AG04449 (cell line): ENCODE measurements around the gene ADAM17.

Experiments used
- CTCF ChIA-PET: fragments of 350-600 bp; formaldehyde crosslinking; extraction: SDS; loops from one replicate; lab custom pipeline; 2021; ENCODE audit warnings: antibody characterized with exemption; lab: Yijun Ruan, JAX
- POLR2A ChIA-PET: fragments of 400-600, 350-600 bp; formaldehyde crosslinking; extraction: SDS; loops from one replicate; lab custom pipeline; 2020; ENCODE audit warnings: antibody characterized with exemption, inconsistent platforms; lab: Yijun Ruan, JAX
- DNase-seq: peaks from one replicate; pipeline ENCODE4 v3.0.0-alpha.2; 2010; ENCODE audit warnings: low read depth, low spot score
- H3K4me3 ChIP-seq: 2 replicates; pipeline ENCODE4 v1.5.1; 2011; ENCODE audit warnings: low read depth, mild to moderate bottlenecking, control low read depth, low read length
- CTCF ChIP-seq: IDR thresholded peaks from one replicate; pipeline ENCODE4 v1.5.1; 2011; ENCODE audit warnings: mild to moderate bottlenecking, moderate library complexity, low read length, control low read depth, inconsistent platforms; ENCODE audit not compliant: insufficient read depth; ENCODE audit errors: missing control alignments

The ADAM17 gene

DNA sequence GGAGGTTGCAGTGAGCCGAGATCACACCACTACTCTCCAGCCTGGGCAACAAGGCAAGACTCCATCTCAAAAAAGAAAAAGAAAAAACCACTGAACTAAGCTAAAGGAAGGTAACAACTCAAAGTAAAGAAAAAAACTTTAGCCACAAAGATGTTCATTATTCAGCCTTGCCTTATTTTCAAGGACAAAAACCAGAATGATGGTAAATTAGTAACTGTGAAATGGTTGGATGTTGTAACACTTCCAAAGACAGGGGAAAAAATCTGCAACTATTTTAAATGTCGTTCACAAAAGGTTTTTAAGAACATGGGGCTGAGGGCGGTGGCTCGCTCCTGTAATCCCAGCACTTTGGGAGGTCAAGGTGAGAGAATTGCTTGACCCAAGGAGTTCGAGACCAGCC is 10.1 kb downstream of the ADAM17 start:
- no peak overlapping the region for H3K4me3 ChIP-seq
- no peak for DNase-seq
- POLR2A ChIA-PET, result no interaction called here
- TF ChIP-seq CTCF, result no peak
- CTCF ChIA-PET, result interaction anchor here (0.9 to 1.7 kb wide), 4 partner anchors 9 to 254 kb away, joined by 3 to 5 read pairs (median 4); no protein-coding TSS in a partner anchor

DNA sequence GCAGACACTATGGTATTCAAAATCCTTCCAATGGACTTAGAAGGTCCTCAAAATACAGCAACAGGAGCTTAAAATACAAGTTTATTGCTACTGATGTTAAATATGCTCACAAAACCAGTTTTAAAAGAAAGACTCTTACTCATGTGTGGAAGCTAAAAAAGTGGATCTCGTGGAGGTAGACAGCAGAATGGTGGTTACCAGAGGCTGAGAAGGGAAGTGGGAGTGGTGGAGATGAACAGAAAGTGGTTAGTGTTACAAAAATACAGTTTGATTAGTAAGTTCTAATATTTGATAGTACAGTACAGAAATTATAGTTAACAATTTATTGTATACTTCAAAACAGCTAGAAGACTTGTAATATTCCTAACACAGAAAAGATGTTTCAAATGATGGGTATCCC is 12.1 kb downstream of the ADAM17 start:
- ChIA-PET CTCF (interaction anchor here (1.3 kb wide), 1 partner anchor 227 kb away, joined by 3 read pairs; no protein-coding TSS in a partner anchor), POLR2A (no interaction called here)
- TF ChIP-seq CTCF, result no peak
- H3K4me3 ChIP-seq, result no peak overlapping the region
- no peak for DNase-seq

GRCh38 chr2:9539531-9539930 is 16.1 kb downstream of the ADAM17 start:
- no peak for DNase-seq
- CTCF ChIA-PET, result interaction anchor here (1.2 kb wide), 1 partner anchor 16 kb away, joined by 6 read pairs; the partner anchor contains the start of gene ADAM17
- POLR2A ChIA-PET, result no interaction called here
- no peak overlapping the region for H3K4me3 ChIP-seq
- TF ChIP-seq CTCF, result no peak

DNA sequence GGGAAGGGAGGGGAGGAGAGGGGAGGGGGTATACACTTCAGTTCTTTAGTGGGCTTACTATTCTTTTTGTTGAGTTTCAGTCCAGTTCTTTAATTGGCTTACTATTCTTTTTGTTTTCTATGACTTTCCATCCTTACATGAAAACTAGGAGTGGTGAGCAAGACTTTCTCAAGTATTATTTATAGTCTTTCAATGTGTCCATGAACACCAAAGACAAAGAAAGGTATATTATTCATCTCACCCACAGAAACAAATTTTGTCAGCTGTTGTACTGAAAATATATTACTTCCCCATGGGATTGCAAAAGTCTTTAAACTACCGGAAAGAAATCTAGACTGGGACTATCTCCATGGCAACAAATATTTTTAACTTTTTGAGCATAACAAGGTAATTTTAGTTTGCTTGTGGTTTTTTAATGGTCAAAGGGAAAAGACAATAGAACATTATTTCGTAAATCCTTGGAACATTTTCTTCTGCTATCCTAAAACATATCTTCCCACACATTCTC is 17.6 kb downstream of the ADAM17 start:
- ChIA-PET POLR2A (no interaction called here), CTCF (interaction anchor here (1.5 kb wide), 1 partner anchor 17 kb away, joined by 7 read pairs; the partner anchor contains the start of gene ADAM17)
- no peak overlapping the region for H3K4me3 ChIP-seq
- DNase-seq, result no peak
- no peak for TF ChIP-seq CTCF

GRCh38 chr2:9536504-9536903 is 19.1 kb downstream of the ADAM17 start:
- H3K4me3 ChIP-seq, result no peak overlapping the region
- TF ChIP-seq CTCF, result no peak
- POLR2A ChIA-PET, result no interaction called here
- CTCF ChIA-PET, result interaction anchor here (0.7 to 1.5 kb wide), 3 partner anchors 19 to 234 kb away, joined by 3 to 7 read pairs (median 4); partner anchors contain the start of gene ADAM17
- DNase-seq, result no peak

DNA sequence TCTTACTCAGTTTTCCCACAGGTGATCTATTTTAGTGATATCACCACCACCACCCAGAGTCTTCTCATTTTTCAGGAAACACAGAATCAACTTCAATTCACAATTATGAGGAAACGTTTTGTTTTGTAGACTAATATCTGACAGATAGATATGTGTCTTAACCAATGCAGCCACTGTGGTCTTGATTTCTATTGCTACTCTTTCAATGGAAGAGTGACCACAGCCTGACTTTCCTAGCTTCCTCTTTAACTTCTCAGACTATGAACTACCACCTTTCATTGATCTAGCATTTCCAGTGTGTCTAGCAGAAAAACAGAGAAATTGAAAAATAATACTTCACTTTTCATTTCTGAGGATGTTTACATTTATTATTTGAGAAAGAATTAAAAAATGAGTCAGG is 20.5 kb downstream of the ADAM17 start:
- no peak for TF ChIP-seq CTCF
- no peak overlapping the region for H3K4me3 ChIP-seq
- CTCF ChIA-PET, result interaction anchor here (0.7 kb wide), 1 partner anchor 60 kb away, joined by 3 read pairs; no protein-coding TSS in a partner anchor
- no peak for DNase-seq
- POLR2A ChIA-PET, result no interaction called here
